HG03354 (cell line): Measurements from ENCODE around the gene RHEBL1.

Experiments
- ATAC-seq: cut with Tn5 transposase; IDR thresholded peaks from one replicate; pipeline ENCODE4 v1.9.1; 2021; ENCODE audit warnings: mild to moderate bottlenecking; ENCODE audit not compliant: unreplicated experiment, poor library complexity, severe bottlenecking

Gene RHEBL1

DNA sequence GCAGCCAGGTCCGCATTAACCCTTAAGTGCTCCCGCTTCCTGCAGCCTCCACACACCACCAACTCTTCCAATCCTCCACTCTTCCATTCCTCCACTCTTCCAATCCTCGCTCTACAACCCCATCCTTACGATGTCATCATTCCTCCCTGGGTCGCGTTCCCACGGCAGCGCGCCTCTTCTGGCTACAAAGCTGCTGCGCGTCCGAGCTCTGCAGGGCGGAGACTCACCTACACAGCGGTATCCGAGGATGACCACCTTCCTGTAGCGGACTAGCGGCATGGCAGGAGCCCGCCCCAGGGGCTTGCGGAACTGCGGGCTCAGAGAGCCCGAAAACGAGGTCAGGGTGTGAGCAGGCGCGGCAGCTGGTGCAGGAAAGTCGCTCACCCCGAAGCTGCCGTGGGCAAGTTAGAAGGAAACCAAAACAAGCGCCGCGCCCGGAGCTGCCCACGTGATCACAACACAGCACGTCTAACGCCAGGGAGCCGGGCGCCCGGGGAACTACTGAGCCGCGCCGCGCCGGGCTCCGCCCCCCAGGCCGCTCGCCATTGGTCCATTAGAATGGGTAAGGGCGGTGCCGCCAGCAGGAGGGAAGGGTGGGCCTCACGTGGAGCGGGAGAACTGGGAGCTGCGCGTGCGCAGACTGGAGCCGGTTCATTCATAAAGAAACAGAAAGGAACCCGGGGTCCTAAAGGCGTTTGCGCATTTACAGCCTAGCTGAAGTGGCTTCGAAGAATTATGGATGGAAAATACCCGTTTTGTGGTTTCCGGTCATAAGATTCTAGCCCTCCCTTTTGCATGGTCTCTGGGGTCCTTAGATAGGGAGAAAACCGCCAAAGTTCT lies at the start of gene RHEBL1:
Gene RHEBL1 (minus strand): TSS at position 473 of the 840 bp plus-strand sequence. CDS start 194 bp downstream, at position 279.
- ATAC-seq, result peak; percentile 98

DNA sequence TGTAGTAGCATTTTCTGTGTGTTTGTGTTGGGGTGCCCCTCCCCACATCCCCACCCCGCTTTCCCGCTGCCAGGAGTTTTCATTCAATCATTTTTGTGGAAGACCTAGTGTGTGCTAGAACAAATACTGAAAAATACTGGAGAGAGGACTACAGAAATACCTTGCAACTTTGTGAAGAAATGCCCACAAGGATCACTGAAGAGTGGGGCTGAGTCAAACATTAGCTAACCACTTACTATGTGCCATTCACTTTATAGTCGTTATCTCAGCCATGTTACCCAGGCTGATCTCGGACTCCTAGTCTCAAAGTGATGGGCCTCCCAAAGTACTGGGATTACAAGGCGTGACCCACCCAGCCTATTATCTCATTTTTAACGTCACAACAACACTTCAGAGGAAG lies 41.4 kb upstream of the RHEBL1 start:
- ATAC-seq, result no peak

GRCh38 chr12:49110464-49111155 lies 40.8 kb upstream of the RHEBL1 start, which contains the start of gene LMBR1L:
LMBR1L (minus strand) TSS chr12:49110847; CDS start chr12:49110555, 292 bp downstream.
- ATAC-seq, result peak; percentile 97

GRCh38 chr12:49109641-49110463 lies 40.1 kb upstream of the RHEBL1 start:
- peak; percentile 11 for ATAC-seq

GRCh38 chr12:49108958-49109404 lies 39.2 kb upstream of the RHEBL1 start:
- ATAC-seq, result no peak

DNA sequence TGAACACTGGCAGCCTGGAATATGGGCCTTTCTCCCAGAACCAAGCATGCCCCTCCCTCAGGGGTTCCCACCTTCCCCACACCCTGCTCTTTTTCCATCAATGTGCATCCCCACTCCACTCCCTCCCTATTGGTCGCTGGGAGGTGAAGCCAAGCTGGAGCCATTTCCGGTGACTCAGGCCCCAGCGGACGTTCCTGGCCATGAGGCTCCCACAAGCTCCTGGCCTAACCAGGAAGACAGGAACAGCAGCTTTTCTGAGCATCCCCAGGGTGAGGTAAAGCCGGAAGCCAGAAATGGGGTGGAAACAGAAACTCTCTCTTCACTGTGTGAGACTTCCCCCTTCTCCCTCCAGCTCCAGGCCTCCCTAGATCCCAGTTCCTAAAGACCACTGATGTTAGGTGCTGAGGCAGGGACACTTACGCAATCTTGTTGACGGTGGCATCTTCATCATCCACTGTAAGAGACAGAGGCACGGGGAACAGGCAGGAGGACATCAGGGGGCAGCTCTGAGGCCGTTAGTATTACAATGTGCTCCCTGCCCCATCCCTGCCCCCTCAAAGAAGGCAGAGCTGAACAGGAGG lies 35.8 kb upstream of the RHEBL1 start:
- no peak for ATAC-seq

DNA sequence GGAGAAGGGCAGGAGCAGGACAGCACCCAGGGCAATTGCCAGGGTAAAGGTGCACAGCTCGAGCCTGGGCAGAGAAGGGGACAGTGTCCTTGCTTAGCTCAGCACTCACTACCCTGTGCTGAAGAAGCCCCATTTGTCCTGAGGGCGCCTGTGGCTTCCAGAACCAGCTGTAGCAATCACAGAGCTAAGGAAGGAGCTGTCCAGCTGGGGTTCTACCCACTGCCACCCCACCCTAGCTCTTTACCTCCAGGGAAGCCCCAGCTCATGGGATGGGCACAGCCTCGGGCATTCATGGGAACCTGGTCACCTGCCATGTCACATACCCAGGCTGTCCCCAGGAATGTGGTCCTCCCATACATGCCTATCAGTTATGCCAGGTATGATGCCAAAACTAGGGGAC lies 35.0 kb upstream of the RHEBL1 start:
- no peak for ATAC-seq

GRCh38 chr12:49100380-49100779 lies 30.6 kb upstream of the RHEBL1 start:
- no peak for ATAC-seq

DNA sequence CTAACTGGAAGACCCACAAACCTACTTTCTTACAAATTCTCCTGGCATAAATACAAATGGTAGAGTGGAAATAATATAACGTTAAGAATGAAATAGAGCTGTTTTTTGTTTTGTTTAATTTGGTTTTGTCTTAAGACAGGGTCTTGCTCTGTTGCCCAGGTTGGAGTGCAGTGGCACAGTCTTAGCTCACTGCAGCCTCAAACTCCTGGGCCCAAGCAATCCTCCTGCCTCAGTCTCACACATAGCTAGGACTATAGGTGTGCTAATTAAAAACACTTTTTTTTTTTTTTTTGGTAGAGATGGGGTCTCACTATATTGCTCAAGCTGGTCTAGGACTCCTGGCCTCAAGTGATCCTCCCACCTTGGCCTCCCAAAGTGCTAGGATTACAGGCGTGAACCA lies 28.9 kb upstream of the RHEBL1 start:
- ATAC-seq, result no peak

GRCh38 chr12:49098035-49098451 lies 28.3 kb upstream of the RHEBL1 start:
- no peak for ATAC-seq

DNA sequence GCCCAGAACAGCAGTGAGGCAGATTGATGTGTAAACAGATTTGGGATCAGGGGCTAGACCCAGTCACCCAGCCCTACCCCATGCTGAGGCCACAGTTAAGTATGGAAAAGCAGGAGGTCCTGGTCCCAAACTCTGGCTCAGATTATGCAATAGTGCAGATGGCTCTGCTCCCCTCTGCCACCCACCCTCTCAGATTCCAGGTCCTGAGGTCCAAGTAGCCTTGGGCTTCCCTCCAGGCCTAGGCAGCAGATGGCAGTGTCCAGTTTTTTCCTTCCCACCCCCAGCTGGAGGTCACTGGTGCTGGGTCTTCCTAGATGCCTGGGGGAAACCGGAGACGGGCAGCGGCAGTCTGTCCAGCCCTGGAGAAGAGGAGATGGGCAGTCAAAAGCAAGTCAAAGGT lies 27.6 kb upstream of the RHEBL1 start:
- no peak for ATAC-seq

GRCh38 chr12:49094975-49095365 lies 25.2 kb upstream of the RHEBL1 start:
- ATAC-seq, result no peak

DNA sequence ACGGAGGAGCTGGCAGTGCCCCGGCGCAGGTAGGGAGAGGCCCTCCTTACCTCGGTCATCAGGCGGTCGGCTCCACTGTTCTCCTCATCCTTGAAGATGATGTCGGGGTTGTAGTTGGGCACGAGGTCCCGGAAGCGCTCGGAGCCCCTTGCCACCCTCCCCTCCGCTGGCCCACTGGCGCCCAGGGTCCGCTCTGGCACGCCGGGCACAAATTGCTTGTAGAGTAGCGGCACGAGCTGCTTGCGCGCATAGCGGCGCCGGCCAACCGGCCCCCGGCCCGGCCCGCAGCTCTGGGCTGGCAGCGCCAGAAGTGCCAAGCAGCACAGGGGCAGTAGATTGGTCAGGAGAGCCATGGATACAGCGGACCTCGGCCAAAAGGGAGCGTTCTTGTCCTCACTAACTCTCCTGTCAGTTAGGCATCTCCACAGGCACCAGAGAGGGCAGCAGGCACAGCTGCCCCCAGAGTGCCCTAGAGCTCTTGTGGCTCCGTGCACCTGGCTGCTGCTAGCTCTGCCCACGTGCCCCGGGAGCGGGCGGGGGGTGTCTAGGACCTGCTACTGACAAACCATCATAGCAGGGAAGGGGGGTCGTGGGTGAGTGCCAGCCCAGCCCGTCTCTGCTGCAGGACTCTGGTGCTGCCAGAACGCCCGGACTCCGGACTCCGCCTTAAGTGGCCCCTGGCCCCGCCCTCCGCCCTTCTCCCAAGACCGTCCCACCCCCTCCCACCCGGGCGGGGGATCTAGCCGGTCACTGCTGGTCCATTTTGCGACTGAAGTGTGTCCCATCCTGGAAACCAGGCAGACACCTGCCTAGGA lies 24.6 kb upstream of the RHEBL1 start, which contains the start of gene DHH:
Gene DHH (minus strand): TSS at position 642 of the 815 bp plus-strand sequence. CDS start 289 bp downstream, at position 353.
- ATAC-seq, result no peak

DNA sequence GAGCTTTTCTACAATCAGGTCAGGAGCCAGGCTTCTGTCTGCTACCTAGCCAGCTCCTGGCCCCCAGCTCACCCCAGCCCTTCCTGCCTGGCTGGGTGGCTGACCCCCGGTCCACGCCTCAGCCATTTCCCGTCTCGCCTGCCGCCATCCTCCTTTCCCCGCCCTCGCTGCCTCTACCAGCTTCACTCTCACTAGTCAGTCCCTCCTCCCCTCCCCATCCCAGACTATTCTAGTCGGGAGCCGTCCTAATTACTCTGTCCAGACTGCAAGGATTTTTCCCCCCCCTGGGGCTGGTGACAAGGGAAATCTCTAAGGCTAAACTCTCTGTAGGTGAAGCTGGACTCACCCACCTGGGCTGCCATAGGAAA lies 24.0 kb upstream of the RHEBL1 start:
- ATAC-seq, result no peak

DNA sequence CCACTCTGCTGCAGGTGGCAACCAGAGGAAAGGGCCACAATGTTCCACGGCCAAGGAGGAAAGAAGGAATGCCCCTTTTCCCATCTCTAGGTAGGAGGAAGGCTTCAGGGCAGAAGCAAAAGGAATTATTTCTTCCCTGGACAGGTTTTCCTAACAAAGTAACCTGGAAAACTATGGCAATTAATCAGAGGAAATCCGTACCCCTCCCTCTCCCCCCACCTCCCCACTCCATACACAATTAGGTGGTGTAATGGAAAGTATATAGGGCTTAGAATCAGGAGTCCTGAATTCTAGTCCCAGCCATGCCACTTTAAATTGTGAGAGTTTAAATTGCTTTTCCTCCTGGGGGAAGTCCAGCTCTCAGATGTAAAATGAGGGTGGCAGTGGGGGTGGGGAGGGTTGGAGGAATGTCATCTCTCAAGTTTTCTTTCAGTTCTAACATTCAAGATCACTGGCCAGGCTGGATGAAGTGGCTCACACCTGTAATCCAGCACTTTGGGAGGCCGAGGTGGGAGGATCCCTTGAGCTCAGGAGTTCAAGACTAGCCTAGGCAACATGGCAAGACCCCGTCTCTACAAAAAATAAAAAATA lies 23.1 kb upstream of the RHEBL1 start:
- ATAC-seq, result no peak

DNA sequence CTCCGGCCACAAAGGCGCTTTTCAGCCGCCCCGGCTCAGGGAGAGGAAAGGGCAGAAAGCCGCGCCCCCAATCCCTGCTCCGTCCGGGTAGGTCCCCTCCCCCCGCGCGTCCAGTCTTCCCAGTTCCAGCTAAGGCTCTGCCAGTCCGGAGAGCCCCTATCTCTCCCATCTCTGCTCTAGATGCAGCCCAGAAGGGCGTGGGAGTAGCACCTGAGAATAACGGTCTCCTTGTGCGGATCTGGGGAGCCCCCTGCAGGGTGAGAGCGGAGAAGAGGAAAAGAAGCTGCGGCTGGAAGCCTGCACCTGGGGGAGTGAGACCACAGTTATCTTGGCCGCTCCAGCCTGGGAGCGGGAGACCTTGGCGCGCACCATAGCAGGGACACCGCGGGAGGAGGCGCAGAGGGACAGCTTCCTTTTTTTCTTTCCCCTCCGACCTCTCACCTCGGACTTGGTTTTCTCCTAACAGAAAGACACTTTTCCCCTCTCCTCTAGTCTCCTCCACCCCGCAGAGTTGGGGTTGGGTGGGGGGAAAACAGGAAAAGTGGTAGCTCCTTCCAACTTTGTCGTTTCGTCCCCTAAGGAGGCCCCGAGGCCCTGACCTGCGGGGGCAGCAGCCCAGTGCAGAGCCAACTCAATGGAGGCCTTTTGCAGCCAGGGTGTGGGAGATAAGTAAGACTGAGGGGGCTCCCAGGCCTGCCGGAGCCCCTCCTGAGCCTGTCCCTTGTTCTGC lies 22.5 kb upstream of the RHEBL1 start:
- no peak for ATAC-seq

DNA sequence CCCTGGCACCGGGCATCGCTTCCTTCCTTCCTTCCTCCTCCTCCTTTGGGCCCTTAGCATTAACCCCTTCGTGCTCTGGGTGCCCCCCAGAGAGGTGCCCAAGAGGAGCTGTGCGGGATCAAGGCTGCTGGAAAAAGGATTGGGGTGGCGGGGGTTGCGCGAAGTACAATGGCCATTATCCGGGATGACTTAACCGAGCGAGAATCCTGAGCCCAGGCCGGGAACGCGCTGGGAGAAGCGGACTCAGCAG lies 22.0 kb upstream of the RHEBL1 start:
- ATAC-seq, result no peak
